Fibroblast of gingiva (primary cell): Measurements from ENCODE around the gene ACVR1B.

Experiments
- DNase-seq: peaks from one replicate; pipeline ENCODE4 v3.0.0-alpha.2; 2011; ENCODE audit warnings: low read depth

ACVR1B gene

GRCh38 chr12:51917041-51917590 lies 34.4 kb upstream of the ACVR1B start:
- DNase-seq: no peak

- no peak for DNase-seq
These were observed 33.6 kb upstream of the ACVR1B start for GRCh38 chr12:51917746-51918453.

- no peak for DNase-seq
These were observed 31.5 kb upstream of the ACVR1B start for GRCh38 chr12:51920046-51920445.

- no peak for DNase-seq
These were observed 30.3 kb upstream of the ACVR1B start for GRCh38 chr12:51921017-51921725.

GRCh38 chr12:51922146-51922545 lies 29.4 kb upstream of the ACVR1B start:
- no peak for DNase-seq

- peak; percentile 80 for DNase-seq
These were observed 28.6 kb upstream of the ACVR1B start for GRCh38 chr12:51922762-51923505.

- DNase-seq: no peak
These were observed 27.8 kb upstream of the ACVR1B start for GRCh38 chr12:51923506-51924365.

GRCh38 chr12:51924551-51925319 lies 26.8 kb upstream of the ACVR1B start:
- no peak for DNase-seq

- DNase-seq: no peak
These were observed 26.0 kb upstream of the ACVR1B start for GRCh38 chr12:51925346-51926063.

GRCh38 chr12:51926064-51926632 lies 25.4 kb upstream of the ACVR1B start:
- no peak for DNase-seq

- no peak for DNase-seq
These were observed 24.8 kb upstream of the ACVR1B start for GRCh38 chr12:51926718-51927117.

GRCh38 chr12:51932218-51933076 lies 19.1 kb upstream of the ACVR1B start:
- no peak for DNase-seq

GRCh38 chr12:51934080-51934479 lies 17.4 kb upstream of the ACVR1B start:
- no peak for DNase-seq

GRCh38 chr12:51937926-51938325 lies 13.6 kb upstream of the ACVR1B start:
- DNase-seq: no peak

- no peak for DNase-seq
These were observed 12.8 kb upstream of the ACVR1B start for GRCh38 chr12:51938726-51939125.

- peak; percentile 46 for DNase-seq
These were observed 10.4 kb upstream of the ACVR1B start for GRCh38 chr12:51941011-51941581.

GRCh38 chr12:51941604-51942003 lies 9.9 kb upstream of the ACVR1B start:
- DNase-seq: no peak

GRCh38 chr12:51942056-51942455 lies 9.4 kb upstream of the ACVR1B start:
- no peak for DNase-seq
